ENCODE results near the gene FOXP3.

Gene FOXP3

GRCh38 chrX:49272421-49272820 lies 7.9 kb upstream of the FOXP3 start:
- DNase-seq: peak in 1 of 2 donors; percentile 54

GRCh38 chrX:49271341-49271740 lies 6.8 kb upstream of the FOXP3 start:
- no peak for DNase-seq

GRCh38 chrX:49270249-49270921 lies 5.9 kb upstream of the FOXP3 start:
- DNase-seq: no peak

GRCh38 chrX:49269767-49270248 lies 5.3 kb upstream of the FOXP3 start, which contains the start of gene PPP1R3F:
Gene PPP1R3F (plus strand): TSS chrX:49269793. CDS start chrX:49269870, 77 bp downstream.
- DNase-seq: no peak

- peak; percentile 97 for DNase-seq
Observed at GRCh38 chrX:49269010-49269766, 4.7 kb upstream of the FOXP3 start.

GRCh38 chrX:49268702-49269009 lies 4.1 kb upstream of the FOXP3 start:
- no peak for DNase-seq

GRCh38 chrX:49266523-49267445 lies 2.3 kb upstream of the FOXP3 start:
- DNase-seq: no peak

GRCh38 chrX:49263631-49264030 lies 879 bp downstream of the FOXP3 start:
- DNase-seq: no peak

GRCh38 chrX:49262603-49263002 lies 1.9 kb downstream of the FOXP3 start:
- DNase-seq: no peak

- no peak for DNase-seq
Observed at GRCh38 chrX:49260221-49260985, 4.1 kb downstream of the FOXP3 start.

- no peak for DNase-seq
Observed at GRCh38 chrX:49258749-49259124, 5.8 kb downstream of the FOXP3 start.

- DNase-seq: peak in 1 of 2 donors; percentile 35
Observed at GRCh38 chrX:49257846-49258748, 6.4 kb downstream of the FOXP3 start.

- no peak for DNase-seq
Observed at GRCh38 chrX:49257074-49257790, 7.3 kb downstream of the FOXP3 start.

GRCh38 chrX:49256268-49256995 lies 8.1 kb downstream of the FOXP3 start:
- no peak for DNase-seq

GRCh38 chrX:49254639-49255038 lies 9.9 kb downstream of the FOXP3 start:
- DNase-seq: no peak

- DNase-seq: no peak
Observed at GRCh38 chrX:49251325-49251724, 13.2 kb downstream of the FOXP3 start.

- DNase-seq: no peak
Observed at GRCh38 chrX:49250578-49250977, 13.9 kb downstream of the FOXP3 start.

- DNase-seq: no peak
Observed at GRCh38 chrX:49250066-49250465, 14.4 kb downstream of the FOXP3 start.

GRCh38 chrX:49249616-49250015 lies 14.9 kb downstream of the FOXP3 start:
- no peak for DNase-seq

- DNase-seq: no peak
Observed at GRCh38 chrX:49249071-49249470, 15.4 kb downstream of the FOXP3 start.

All from CD4-positive, alpha-beta T cell treated with Interferon alpha-2 for 1 hour (primary cell).